GM12878 (cell line): Measurements from ENCODE around the gene SLCO2B1. TPM values are rescaled to one million over a fixed set of nuclear protein-coding genes. Genes with fewer than 3 reads are reported as not detected.

Experiments
- ATAC-seq: fragments of 200-7000 bp; cut with Tn5 transposase; 3 replicates; pipeline ENCODE4 v1.9.1; 2020; ENCODE audit warnings: mild to moderate bottlenecking, moderate library complexity
- BruUV-seq: library from RNA; stranded (reverse); fragments of 400-500 nt; replicated peaks from 2 replicates; lab custom pipeline; 2021; lab: Mats Ljungman, UMichigan
- CTCF ChIA-PET: fragments of 300-600 bp; sonication (Branson Sonifier 250); formaldehyde crosslinking; extraction: SDS; loops from one replicate; lab custom pipeline; 2021; ENCODE audit warnings: inconsistent platforms; lab: Yijun Ruan, JAX
- POLR2A ChIA-PET: fragments of 350-600 bp; formaldehyde crosslinking; extraction: SDS; loops from one replicate; lab custom pipeline; 2021; ENCODE audit warnings: inconsistent platforms; lab: Charles Lee
- RAD21 ChIA-PET: fragments of 300-600 bp; sonication (Branson Sonifier 250); formaldehyde crosslinking; loops from one replicate; lab custom pipeline; 2023; ENCODE audit warnings: antibody characterized with exemption; ENCODE audit not compliant: unreplicated experiment; lab: Charles Lee
- SMC1A ChIA-PET: fragments of 300-600 bp; sonication (Branson Sonifier 250); formaldehyde crosslinking; loops from one replicate; lab custom pipeline; 2023; ENCODE audit not compliant: unreplicated experiment, uncharacterized antibody; lab: Charles Lee
- DNase-seq: peaks from one replicate; pipeline ENCODE4 v3.0.0-alpha.2; 2011; ENCODE audit warnings: low read depth, low spot score
- FAIRE-seq: peaks from 3 replicates; lab custom pipeline; 2011; peaks lifted over from hg19 to GRCh38; lab: Jason Lieb, UNC
- H2AFZ ChIP-seq: 2 replicates; pipeline ENCODE4 v1.6.0; 2011; ENCODE audit warnings: low read depth, low read length, control low read depth; ENCODE audit not compliant: control insufficient read depth
- H3K27ac ChIP-seq: 2 replicates; pipeline ENCODE4 v1.5.1; 2011; ENCODE audit warnings: control low read depth; ENCODE audit not compliant: control insufficient read depth, insufficient read depth
- H3K27me3 ChIP-seq, 2 experiments: replicated peaks in 1 of 2; 2 replicates each; pipeline versions ENCODE4 v1.6.0 to v1.6.1; 2011; ENCODE audit warnings: low read length in 1 of 2; ENCODE audit not compliant: control insufficient read depth in 2 of 2, insufficient read depth in 2 of 2
- H3K36me3 ChIP-seq, 2 experiments: 2 replicates each; pipeline ENCODE4 v1.5.1; 2011; ENCODE audit warnings: low read length in 1 of 2; ENCODE audit not compliant: control insufficient read depth in 2 of 2, insufficient read depth in 2 of 2
- H3K4me1 ChIP-seq: 2 replicates; pipeline ENCODE4 v1.6.1; 2011; ENCODE audit warnings: mild to moderate bottlenecking, low read length, moderate library complexity, mixed read lengths; ENCODE audit not compliant: control insufficient read depth, insufficient read depth
- H3K4me2 ChIP-seq: 2 replicates; pipeline ENCODE4 v1.6.0; 2011; ENCODE audit warnings: control low read depth; ENCODE audit not compliant: control insufficient read depth, insufficient read depth
- H3K4me3 ChIP-seq: fragments of 200-600 bp; sonication (generic); 2 replicates; pipeline ENCODE4 v1.5.1; 2016
- H3K79me2 ChIP-seq: 2 replicates; pipeline ENCODE4 v1.6.0; 2011; ENCODE audit warnings: low read length; ENCODE audit not compliant: control insufficient read depth, insufficient read depth
- H3K9ac ChIP-seq: 2 replicates; pipeline ENCODE4 v1.8.0; 2011; ENCODE audit warnings: low read length, control low read depth, mixed read lengths; ENCODE audit not compliant: control insufficient read depth, insufficient read depth
- H3K9me3 ChIP-seq: replicated peaks from 3 replicates; pipeline ENCODE4 v1.5.1; 2011; ENCODE audit warnings: mild to moderate bottlenecking, low read length; ENCODE audit not compliant: control insufficient read depth, insufficient read depth
- H4K20me1 ChIP-seq: 2 replicates; pipeline ENCODE4 v1.6.0; 2011; ENCODE audit not compliant: control insufficient read depth, insufficient read depth
- CREB1 ChIP-seq: IDR thresholded peaks from 2 replicates; pipeline ENCODE4 v1.6.1; 2012; ENCODE audit warnings: low read depth, mild to moderate bottlenecking, inconsistent platforms
- EGR1 ChIP-seq, 2 experiments: IDR thresholded peaks; 1 replicate in 1 of 2; 2 replicates in 1 of 2; pipeline ENCODE4 v1.6.1; 2011 to 2012; ENCODE audit warnings: low read depth in 2 of 2, low read length in 2 of 2, borderline replicate concordance in 1 of 2, mild to moderate bottlenecking in 1 of 2, moderate library complexity in 1 of 2
- GABPA ChIP-seq: IDR thresholded peaks from 2 replicates; pipeline ENCODE4 v1.6.1; 2014; ENCODE audit warnings: antibody characterized with exemption, low read depth, mild to moderate bottlenecking, inconsistent platforms
- JUND ChIP-seq: IDR thresholded peaks from 2 replicates; pipeline ENCODE4 v1.6.1; 2012; ENCODE audit warnings: low read depth, mild to moderate bottlenecking, low read length, improper control_type of control experiment, moderate library complexity
- LARP7 ChIP-seq: fragments of 450-650 bp; IDR thresholded peaks from 2 replicates; pipeline ENCODE4 v1.6.1; 2017; ENCODE audit warnings: mild to moderate bottlenecking
- POLR2AphosphoS2 ChIP-seq: IDR thresholded peaks from 2 replicates; pipeline ENCODE4 v1.6.1; 2011; ENCODE audit warnings: low read depth, mild to moderate bottlenecking, low read length, improper control_type of control experiment, moderate library complexity
- WGBS: methylation state at CpG from one replicate; pipeline ENCODE4 v1.1.6; 2016; ENCODE audit warnings: low lambda C conversion rate; ENCODE audit not compliant: insufficient replicate concordance, insufficient coverage; ENCODE audit errors: missing lambda C conversion rate; 5-methylcytosine and 5-hydroxymethylcytosine counted together
- in situ Hi-C: fragments of 300-500 bp; cut with MboI; formaldehyde crosslinking; loops from 9 replicates; pipeline ENCODE4 v1.14.3; 2018; ENCODE audit warnings: mixed read lengths
- intact Hi-C: fragments of 100-400 bp; cut with micrococcal nuclease; formaldehyde crosslinking; loops from one replicate; pipeline ENCODE4 v1.14.2; 2022; ENCODE audit not compliant: unreplicated experiment
- polyA plus RNA-seq, 11 experiments: library from polyadenylated mRNA; depleted of rRNA in 4 of 11; unstranded in 6 of 11; stranded (reverse) in 5 of 11; fragments of >200 nt; fragmentation: Nextera tagmentation in 4 of 11; fragmentation: Illumina TruSeq in 1 of 11; extraction: Ambion mirVana in 4 of 11; extraction: Trizol in 1 of 11; gene quantifications; 1 replicate in 1 of 11; 2 replicates in 10 of 11; pipeline versions ENCODE4 v1.2.1 to v1.2.3, GENCODE V29; 2011 to 2016; ENCODE audit warnings: inconsistent platforms in 2 of 11, missing spikeins in 2 of 11, low read depth in 1 of 11
- total RNA-seq, 4 experiments: library from RNA; depleted of rRNA in 3 of 4; stranded (reverse); fragments of >200 nt in 3 of 4; fragmentation: Illumina TruSeq in 1 of 4; extraction: Trizol in 1 of 4; gene quantifications; 2 replicates each; pipeline versions ENCODE4 v1.2.1 to v1.2.3, GENCODE V29; 2013 to 2021

SLCO2B1 gene
- total and polyA plus RNA-seq, 10 of the 15 experiments (the other 5 are each of a cell fraction or from before 2014, with no cell fraction given), result 0.05 to 3.5 (median 0.93) TPM; not detected in 2

- WGBS, result 45% methylated on average over 13 of the region's 16 CpGs
- ChIA-PET CTCF (interaction anchor here (0.6 to 2.0 kb wide), 15 partner anchors 9 to 432 kb away, joined by 3 to 9 read pairs (median 4); partner anchors contain the start of gene NEU3), RAD21 (interaction anchor here (1.4 kb wide), 1 partner anchor 220 kb away, joined by 3 read pairs; no protein-coding TSS in a partner anchor), SMC1A (no interaction called here), POLR2A (no interaction called here)
- Histone ChIP-seq H3K4me1 (no peaks in the 10 kb centered on the region; the same call in 1 of the 2 replicates), H3K4me2 (no peak overlapping the region), H4K20me1 (no peaks in the 10 kb centered on the region), H3K79me2 (no peaks in the 10 kb centered on the region), H3K27me3 (peaks cover 6 to 20% of the 10 kb centered on the region in 2 experiments; a peak in 3 of 4 replicates), H3K4me3 (no peak overlapping the region), H3K27ac (no peak overlapping the region), H3K9ac (no peak overlapping the region), H3K36me3 (no peaks in the 10 kb centered on the region), H2AFZ (no peak overlapping the region), H3K9me3 (no peaks in the 10 kb centered on the region)
- intact Hi-C loops (no loop called here), in situ Hi-C loops (no loop called here)
- TF ChIP-seq POLR2AphosphoS2 (no peak), JUND (no peak), CREB1 (no peak), EGR1 (IDR thresholded peaks at IDR 0.05; ENCODE audit: borderline replicate concordance in 1 of 2, low read depth in 2 of 2, low read length in 2 of 2) (no peak), LARP7 (no peak), GABPA (no peak)
- FAIRE-seq (no peak), DNase-seq (no peak), ATAC-seq (no peak)
- no TSS peak for BruUV-seq
Measured at GRCh38 chr11:75242722-75243600, 92.1 kb downstream of the SLCO2B1 start.
